Stimulated activated CD8-positive, alpha-beta memory T cell treated with anti-CD3 and anti-CD28 coated beads, Interleukin-12 subunit alpha, Interleukin-12 subunit beta, amount 100 ng/mL, for 24 hours (primary cell): ENCODE measurements around the gene ZNF892.
"Not testable (repeated sequence)": the region's sequence is repeated elsewhere in the genome, so short reads cannot be mapped to it uniquely, and the experiment has no call there.

Experiments
- DNase-seq: peaks from one replicate; pipeline ENCODE4 v3.0.0-alpha.2; 2020; ENCODE audit errors: extremely low read depth

The ZNF892 gene

GRCh38 chr2:95207111-95207961, at the start of gene ZNF892:
ZNF892 (plus strand) TSS chr2:95207521; CDS start chr2:95207816, 295 bp downstream.
- peak; percentile 55 for DNase-seq

GRCh38 chr2:95158441-95158840, 48.9 kb upstream of the ZNF892 start:
- DNase-seq = no peak

GRCh38 chr2:95158891-95159619, 48.3 kb upstream of the ZNF892 start:
- DNase-seq = no peak

GRCh38 chr2:95159690-95160449, 47.5 kb upstream of the ZNF892 start, which contains the start of gene ZNF514:
ZNF514 (minus strand) TSS chr2:95159848; CDS start chr2:95153253, 6,595 bp downstream.
- DNase-seq = peak; percentile 53

- DNase-seq = no peak
These were observed 42.3 kb upstream of the ZNF892 start for GRCh38 chr2:95165030-95165370.

GRCh38 chr2:95165371-95166064, 41.8 kb upstream of the ZNF892 start, which contains the start of gene ZNF2:
ZNF2 (plus strand) TSS chr2:95165809; CDS start chr2:95176227, 10,418 bp downstream.
- DNase-seq = peak; percentile 94

GRCh38 chr2:95166065-95166763, 41.1 kb upstream of the ZNF892 start:
- no peak for DNase-seq

- no peak for DNase-seq
These were observed 35.4 kb upstream of the ZNF892 start for GRCh38 chr2:95171902-95172301.

GRCh38 chr2:95174031-95174542, 33.2 kb upstream of the ZNF892 start:
- DNase-seq = no peak

- no peak for DNase-seq
These were observed 27.9 kb upstream of the ZNF892 start for GRCh38 chr2:95179451-95179850.

- no peak for DNase-seq
These were observed 25.5 kb upstream of the ZNF892 start for GRCh38 chr2:95181774-95182173.

- DNase-seq = no peak
These were observed 22.1 kb upstream of the ZNF892 start for GRCh38 chr2:95185197-95185596.

GRCh38 chr2:95185973-95186372, 21.3 kb upstream of the ZNF892 start:
- DNase-seq = no peak

- DNase-seq = not testable (repeated sequence)
These were observed 14.4 kb upstream of the ZNF892 start for GRCh38 chr2:95192956-95193355.

- DNase-seq = no peak
These were observed 3.4 kb upstream of the ZNF892 start for GRCh38 chr2:95203911-95204310.

- no peak for DNase-seq
These were observed 2.9 kb upstream of the ZNF892 start for GRCh38 chr2:95204396-95204795.

- no peak for DNase-seq
These were observed 1.2 kb upstream of the ZNF892 start for GRCh38 chr2:95206096-95206495.

GRCh38 chr2:95208106-95208505, 785 bp downstream of the ZNF892 start:
- DNase-seq = no peak

GRCh38 chr2:95215018-95215612, 7.8 kb downstream of the ZNF892 start:
- no peak for DNase-seq

- DNase-seq = no peak
These were observed 13.1 kb downstream of the ZNF892 start for GRCh38 chr2:95220449-95220848.
